Activated T-cell treated with anti-CD3 and anti-CD28 coated beads for 1 hour (primary cell): ENCODE measurements around the gene GALNS.

Experiments
- DNase-seq: peaks from one replicate; pipeline ENCODE4 v3.0.0-alpha.2; 2020; ENCODE audit warnings: low read depth

Gene GALNS

GRCh38 chr16:88769617-88770460 lies 86.9 kb downstream of the GALNS start:
- DNase-seq, result no peak

DNA sequence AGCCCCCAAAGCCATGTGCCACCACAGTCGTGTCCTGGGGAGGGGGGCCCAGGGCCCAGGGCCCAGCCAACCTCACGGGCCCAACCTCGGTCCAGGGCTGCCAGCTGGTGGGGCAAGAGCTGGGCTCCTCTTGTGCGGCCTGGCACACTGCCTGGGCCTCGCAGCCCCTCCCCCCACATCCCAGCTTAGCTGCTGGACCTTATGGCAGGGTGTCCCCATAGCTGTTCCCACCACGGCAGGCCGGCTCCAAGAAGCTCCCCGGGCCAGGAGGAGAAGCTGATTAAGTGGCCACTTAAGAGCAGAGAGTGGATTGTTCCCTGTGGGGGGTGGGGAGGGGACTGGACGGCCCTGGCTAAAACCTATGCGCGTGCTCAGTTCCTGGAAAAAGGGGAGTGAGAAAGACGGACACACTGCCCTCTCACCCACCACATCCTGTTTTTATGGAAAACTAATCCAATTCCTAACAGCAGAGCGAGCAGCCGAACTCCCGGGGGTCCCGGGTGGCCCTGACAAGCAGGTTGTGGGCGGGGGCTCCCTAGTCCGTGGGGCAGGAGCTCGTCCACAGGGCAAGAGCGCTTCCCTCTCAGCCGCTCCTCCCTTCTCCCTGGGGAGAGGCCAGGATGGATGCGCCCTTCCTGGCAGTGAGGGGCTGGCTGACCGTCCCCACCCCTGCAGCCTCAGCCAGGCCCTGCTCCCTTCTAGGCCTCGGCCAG lies 88.5 kb downstream of the GALNS start:
- no peak for DNase-seq

GRCh38 chr16:88767546-88768070 lies 89.1 kb downstream of the GALNS start:
- no peak for DNase-seq

GRCh38 chr16:88766975-88767374 lies 89.8 kb downstream of the GALNS start:
- DNase-seq, result no peak

DNA sequence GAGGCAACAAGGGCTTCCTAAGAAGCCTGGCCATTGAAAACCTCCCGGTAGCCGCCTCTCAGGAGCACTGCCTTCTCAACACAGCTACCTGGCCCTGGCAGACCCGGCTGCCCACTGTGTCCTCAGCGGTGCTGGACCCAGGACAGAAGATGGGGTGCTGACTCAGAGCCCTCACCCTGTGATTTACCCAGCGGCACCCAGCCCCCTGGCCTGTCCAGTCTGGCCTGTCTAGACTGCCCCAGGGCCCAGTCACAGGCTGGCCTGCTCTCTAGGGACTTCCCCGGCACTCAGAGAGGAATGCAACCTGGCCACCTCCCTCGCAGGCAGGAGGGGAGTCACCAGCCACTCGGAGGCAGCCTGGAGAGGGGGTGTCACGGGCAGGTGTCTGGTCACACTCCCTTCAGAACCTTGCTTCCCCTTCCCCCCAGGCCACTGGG lies 91.8 kb downstream of the GALNS start:
- no peak for DNase-seq

GRCh38 chr16:88764080-88764479 lies 92.7 kb downstream of the GALNS start:
- DNase-seq, result no peak
